Lung (tissue), 16 donors: ENCODE data around the gene C1GALT1. TPM values are rescaled to one million over a fixed set of nuclear protein-coding genes. Genes with fewer than 3 reads are reported as not detected.
"Not testable (repeated sequence)": the region's sequence is repeated elsewhere in the genome, so short reads cannot be mapped to it uniquely, and the experiment has no call there.

Experiments
- ATAC-seq: fragments of 200-7000 bp; cut with Tn5 transposase; one replicate; pipeline ENCODE4 v1.9.1; 2020; ENCODE audit warnings: moderate number of reproducible peaks; ENCODE audit not compliant: insufficient read depth, low FRiP score
- DNase-seq, 3 donors: peaks; one replicate each; pipeline ENCODE4 v3.0.0-alpha.2; 2013 to 2017
- H3K27ac ChIP-seq, 2 donors: one replicate each; pipeline ENCODE4 v1.5.1; 2013; ENCODE audit warnings: mild to moderate bottlenecking in 2 of 2, moderate library complexity in 2 of 2, control low read depth in 1 of 2, inconsistent platforms in 1 of 2, low read depth in 1 of 2, low read length in 1 of 2
- H3K27me3 ChIP-seq, 3 donors: one replicate each; pipeline ENCODE4 v1.5.1; 2013; ENCODE audit warnings: low read length in 2 of 3; ENCODE audit not compliant: control insufficient read depth in 3 of 3, insufficient read depth in 3 of 3
- H3K36me3 ChIP-seq, 4 donors: one replicate each; pipeline ENCODE4 v1.5.1; 2013; ENCODE audit warnings: low read length in 4 of 4, mild to moderate bottlenecking in 1 of 4, moderate library complexity in 1 of 4; ENCODE audit not compliant: control insufficient read depth in 4 of 4, insufficient read depth in 4 of 4
- H3K4me1 ChIP-seq, 5 donors: one replicate each; pipeline ENCODE4 v1.5.1; 2013; ENCODE audit warnings: low read length in 5 of 5, mild to moderate bottlenecking in 2 of 5, moderate library complexity in 1 of 5; ENCODE audit not compliant: control insufficient read depth in 5 of 5, insufficient read depth in 5 of 5
- H3K4me3 ChIP-seq: one replicate; pipeline ENCODE4 v1.5.1; 2013; ENCODE audit warnings: mild to moderate bottlenecking, control low read depth, moderate library complexity
- H3K9ac ChIP-seq, 2 donors: one replicate each; pipeline ENCODE4 v1.5.1; 2013; ENCODE audit warnings: low read length in 2 of 2, control low read depth in 1 of 2; ENCODE audit not compliant: insufficient read depth in 1 of 2
- H3K9me3 ChIP-seq, 4 donors: one replicate each; pipeline ENCODE4 v1.5.1; 2013; ENCODE audit warnings: low read length in 3 of 4, mild to moderate bottlenecking in 1 of 4, moderate library complexity in 1 of 4; ENCODE audit not compliant: control insufficient read depth in 4 of 4, insufficient read depth in 3 of 4
- CTCF ChIP-seq: IDR thresholded peaks from 2 replicates; pipeline ENCODE4 v1.5.1; 2012; ENCODE audit warnings: mild to moderate bottlenecking; ENCODE audit errors: control extremely low read depth, extremely low read depth
- WGBS, 2 donors: extraction: QIAGEN DNeasy Blood & Tissue Kit; methylation state at CpG; one replicate each; pipeline ENCODE4 v1.1.7; 2013; 5-methylcytosine and 5-hydroxymethylcytosine counted together
- long read RNA-seq, 5 donors: transcript quantifications; one replicate each; lab custom pipeline, GENCODE V29; 2026
- polyA plus RNA-seq, 2 donors: library from polyadenylated mRNA; stranded (reverse); fragments of 200-250 nt; gene quantifications; one replicate each; pipeline ENCODE4 v1.2.1, GENCODE V29; 2013
- total RNA-seq, 2 donors: library from RNA; depleted of rRNA in 1 of 2; stranded (reverse); fragments of >200 nt in 1 of 2; gene quantifications; one replicate each; pipeline ENCODE4 v1.2.1, GENCODE V29; 2014 to 2021
- donor health status: control.
- donor health status: control.
- donor health status: Bipolar disorder and iron deficiency.
- donor health status: healthy.
- donor health status: DM: yes; HTN: yes; CAD: no.

C1GALT1 gene
- total RNA-seq = 10 to 100 TPM; 26.3 to 39.5 TPM
- polyA plus RNA-seq = 10 to 100 TPM; 10.5 to 20.4 TPM
- long read RNA-seq, donor 1, full-length matches to known transcripts = 7 of 7 reads
- long read RNA-seq, donor 1, partial matches to known transcripts = 0 of 7 reads
- long read RNA-seq, donor 1, other reads (novel, unspliced or antisense) = 0 of 7 reads
- long read RNA-seq, donor 2, full-length matches to known transcripts = 3 of 3 reads
- long read RNA-seq, donor 2, partial matches to known transcripts = 0 of 3 reads
- long read RNA-seq, donor 2, other reads (novel, unspliced or antisense) = 0 of 3 reads
- long read RNA-seq, donor 3, full-length matches to known transcripts = 4 of 9 reads
- long read RNA-seq, donor 3, partial matches to known transcripts = 5 of 9 reads
- long read RNA-seq, donor 3, other reads (novel, unspliced or antisense) = 0 of 9 reads
- long read RNA-seq, donor 4, full-length matches to known transcripts = 5 of 5 reads
- long read RNA-seq, donor 4, partial matches to known transcripts = 0 of 5 reads
- long read RNA-seq, donor 4, other reads (novel, unspliced or antisense) = 0 of 5 reads
- long read RNA-seq, donor 5, full-length matches to known transcripts = 8 of 13 reads
- long read RNA-seq, donor 5, partial matches to known transcripts = 5 of 13 reads
- long read RNA-seq, donor 5, other reads (novel, unspliced or antisense) = 0 of 13 reads

- peak; percentile 94 for ATAC-seq
- H3K36me3 ChIP-seq = no peaks in the 10 kb centered on the region
- H3K27me3 ChIP-seq = no peaks in the 10 kb centered on the region
- no peaks in the 10 kb centered on the region for H3K9me3 ChIP-seq
- DNase-seq = peak; percentile 98 to 99 (median 99)
- peak within 1 kb of the TSS; percentile 97 to 99 for H3K27ac ChIP-seq
- WGBS, 2 donors = 0% methylated on average over 73 to 82 of the region's 82 CpGs
- TF ChIP-seq CTCF = no peak
- peak within 1 kb of the TSS; percentile 89 to 98 for H3K9ac ChIP-seq
- peaks cover 0 to 13% (median 5%) of the 10 kb centered on the region in 5 donors for H3K4me1 ChIP-seq
- peak within 1 kb of the TSS; percentile 85 for H3K4me3 ChIP-seq
These were observed at the start of gene C1GALT1 for GRCh38 chr7:7182156-7183060. C1GALT1 (plus strand) TSS chr7:7182544; CDS start chr7:7234320, 51,776 bp downstream.

DNA sequence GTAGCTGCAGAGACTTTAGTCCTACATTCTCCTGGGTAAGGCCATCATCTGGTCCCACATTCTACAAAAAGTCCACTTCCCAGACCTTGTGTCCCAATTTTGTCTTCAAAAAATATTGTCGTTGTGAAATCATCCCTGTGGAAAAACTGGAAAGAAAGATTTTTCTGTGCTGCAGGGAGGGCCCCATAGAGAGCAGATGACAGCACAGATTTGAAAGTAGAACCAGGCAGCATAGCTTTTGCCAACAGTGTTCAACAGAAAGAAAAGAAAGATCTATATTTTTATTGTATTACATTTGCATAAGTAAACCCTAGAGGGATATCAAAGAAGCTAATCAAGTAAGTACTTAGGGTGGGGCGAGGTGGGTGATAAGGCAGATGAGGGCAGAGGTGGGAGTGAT is 48.3 kb upstream of the C1GALT1 start:
- H3K27ac ChIP-seq = no peak overlapping the region
- no peaks in the 10 kb centered on the region for H3K36me3 ChIP-seq
- H3K4me3 ChIP-seq = no peak overlapping the region
- H3K9me3 ChIP-seq = no peaks in the 10 kb centered on the region
- TF ChIP-seq CTCF = no peak
- ATAC-seq (no peak), DNase-seq (no peak)
- no peaks in the 10 kb centered on the region for H3K27me3 ChIP-seq
- WGBS, 2 donors = 81 to 92% methylated on average over 2 of the region's 2 CpGs
- no peaks in the 10 kb centered on the region for H3K4me1 ChIP-seq
- H3K9ac ChIP-seq = no peak overlapping the region

- DNase-seq (no peak), ATAC-seq (no peak)
- Histone ChIP-seq H3K4me1 (no peaks in the 10 kb centered on the region), H3K27ac (no peak overlapping the region), H3K9me3 (no peaks in the 10 kb centered on the region), H3K36me3 (no peaks in the 10 kb centered on the region), H3K4me3 (no peak overlapping the region), H3K27me3 (no peaks in the 10 kb centered on the region), H3K9ac (no peak overlapping the region)
- 100% methylated on average over 1 of the region's 1 CpG for WGBS, 2 donors
- TF ChIP-seq CTCF = no peak
These were observed 47.3 kb upstream of the C1GALT1 start for GRCh38 chr7:7135074-7135473.

DNA sequence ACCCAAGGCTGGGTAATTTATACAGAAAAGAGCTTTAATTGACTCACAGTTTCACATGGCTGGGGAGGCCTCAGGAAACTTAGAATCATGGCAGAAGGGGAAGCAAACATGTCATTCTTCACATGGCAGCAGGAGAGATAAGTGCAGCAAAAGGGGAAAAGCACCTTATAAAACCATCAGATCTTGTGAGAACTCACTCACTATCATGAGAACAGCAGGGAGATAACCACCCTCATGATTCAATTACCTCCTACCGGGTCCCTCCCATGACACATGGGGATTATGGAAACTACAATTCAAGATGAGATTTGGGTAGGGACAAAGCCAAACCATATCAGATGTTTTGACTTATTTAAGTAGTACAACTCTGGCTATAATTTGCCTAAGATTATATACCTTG is 46.4 kb upstream of the C1GALT1 start:
- H3K27me3 ChIP-seq, H3K9ac ChIP-seq, DNase-seq, H3K9me3 ChIP-seq, H3K4me3 ChIP-seq, ATAC-seq, H3K27ac ChIP-seq, H3K36me3 ChIP-seq, H3K4me1 ChIP-seq: not testable (repeated sequence)
- WGBS, 2 donors = 67 to 71% methylated on average over 1 of the region's 1 CpG
